ENCODE results near the gene ULBP2.

ULBP2 gene

DNA sequence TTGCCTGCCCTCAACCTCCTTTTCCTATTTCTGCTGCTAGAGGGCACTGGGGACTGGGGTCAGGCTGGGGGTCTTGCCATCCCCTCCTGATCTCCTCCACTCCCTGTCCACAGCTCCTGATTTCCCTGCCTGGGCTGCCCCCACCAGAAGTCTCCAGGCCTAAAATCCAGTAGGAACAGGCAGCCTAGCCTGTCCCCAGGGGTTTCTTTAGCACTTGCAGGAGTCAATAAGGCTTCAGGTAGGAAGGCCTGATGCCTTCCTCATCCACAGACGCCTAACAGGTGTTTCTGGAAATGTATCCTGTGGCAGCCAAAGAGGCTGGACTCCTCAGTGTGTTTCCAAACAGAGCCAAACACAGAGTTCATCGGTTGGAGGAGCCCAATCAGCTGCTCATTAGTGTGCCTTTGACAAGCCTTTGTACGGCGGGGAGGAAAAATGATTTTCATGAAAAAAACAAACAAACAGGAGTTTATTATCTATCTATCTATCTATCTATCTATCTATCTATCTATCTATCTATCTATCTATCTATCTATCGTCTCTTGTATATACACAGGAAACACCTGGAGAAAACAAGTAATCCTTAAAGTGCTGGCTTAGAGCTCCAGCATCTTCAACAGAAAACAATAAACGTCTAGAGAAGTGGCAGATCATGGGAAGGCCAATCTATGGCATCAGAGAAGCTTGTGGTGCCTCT, 40.2 kb upstream of the ULBP2 start:
- Histone ChIP-seq H3K36me3 (no peaks in the 10 kb centered on the region), H3K9me3 (no peaks in the 10 kb centered on the region), H3K27me3 (peaks cover 7% of the 10 kb centered on the region), H3K27ac (no peak overlapping the region), H3K4me1 (ENCODE audit: control insufficient read depth in 1 of 2, insufficient read depth in 1 of 2, low read depth in 1 of 2, low read length in 1 of 2) (no peaks in the 10 kb centered on the region), H3K4me3 (ENCODE audit: low read depth in 1 of 2, low read length in 1 of 2) (no peak overlapping the region)
- TF ChIP-seq, protein P1, sequence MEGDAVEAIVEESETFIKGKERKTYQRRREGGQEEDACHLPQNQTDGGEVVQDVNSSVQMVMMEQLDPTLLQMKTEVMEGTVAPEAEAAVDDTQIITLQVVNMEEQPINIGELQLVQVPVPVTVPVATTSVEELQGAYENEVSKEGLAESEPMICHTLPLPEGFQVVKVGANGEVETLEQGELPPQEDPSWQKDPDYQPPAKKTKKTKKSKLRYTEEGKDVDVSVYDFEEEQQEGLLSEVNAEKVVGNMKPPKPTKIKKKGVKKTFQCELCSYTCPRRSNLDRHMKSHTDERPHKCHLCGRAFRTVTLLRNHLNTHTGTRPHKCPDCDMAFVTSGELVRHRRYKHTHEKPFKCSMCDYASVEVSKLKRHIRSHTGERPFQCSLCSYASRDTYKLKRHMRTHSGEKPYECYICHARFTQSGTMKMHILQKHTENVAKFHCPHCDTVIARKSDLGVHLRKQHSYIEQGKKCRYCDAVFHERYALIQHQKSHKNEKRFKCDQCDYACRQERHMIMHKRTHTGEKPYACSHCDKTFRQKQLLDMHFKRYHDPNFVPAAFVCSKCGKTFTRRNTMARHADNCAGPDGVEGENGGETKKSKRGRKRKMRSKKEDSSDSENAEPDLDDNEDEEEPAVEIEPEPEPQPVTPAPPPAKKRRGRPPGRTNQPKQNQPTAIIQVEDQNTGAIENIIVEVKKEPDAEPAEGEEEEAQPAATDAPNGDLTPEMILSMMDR (IDR thresholded peaks at IDR 0.05), result no peak

DNA sequence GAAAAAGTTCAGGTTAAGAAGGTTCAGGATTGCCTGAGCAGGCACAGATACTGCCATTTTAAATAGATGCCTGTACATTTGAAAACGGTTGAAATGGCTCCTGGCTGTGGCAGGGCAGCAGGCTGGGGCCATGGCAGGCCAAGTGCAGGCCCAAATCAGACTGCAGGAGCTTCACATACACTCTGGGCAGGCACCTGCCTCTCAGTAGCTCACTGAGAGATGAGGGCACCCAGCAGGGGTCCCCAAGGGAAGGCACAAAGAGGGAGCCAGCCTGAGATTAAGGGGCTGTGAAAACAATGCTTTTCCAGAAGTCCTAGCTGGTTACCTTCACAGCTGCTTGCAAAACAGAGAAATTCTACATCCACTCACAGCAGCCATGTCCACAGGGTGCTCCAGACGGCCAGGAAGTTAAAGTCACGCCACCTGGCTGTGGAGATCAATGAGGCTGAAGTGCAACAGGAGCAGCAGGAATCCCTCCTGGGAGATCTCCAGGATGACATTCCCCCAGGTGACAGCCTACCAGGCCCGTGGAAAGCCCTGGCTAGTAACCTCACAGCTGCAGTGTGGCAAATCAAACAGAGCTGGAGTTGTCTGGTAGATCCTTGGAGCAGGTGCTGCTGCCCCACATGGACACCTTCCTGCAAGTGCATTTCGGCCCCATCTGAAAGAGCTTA, 37.7 kb upstream of the ULBP2 start:
- TF ChIP-seq, protein P1 (IDR thresholded peaks at IDR 0.05), result no peak
- H3K27ac ChIP-seq, result no peak overlapping the region
- no peaks in the 10 kb centered on the region for H3K9me3 ChIP-seq
- peaks cover 7% of the 10 kb centered on the region for H3K27me3 ChIP-seq
- H3K4me1 ChIP-seq (ENCODE audit: control insufficient read depth in 1 of 2, insufficient read depth in 1 of 2, low read depth in 1 of 2, low read length in 1 of 2), result no peaks in the 10 kb centered on the region
- no peaks in the 10 kb centered on the region for H3K36me3 ChIP-seq
- no peak overlapping the region for H3K4me3 ChIP-seq (ENCODE audit: low read depth in 1 of 2, low read length in 1 of 2)

DNA sequence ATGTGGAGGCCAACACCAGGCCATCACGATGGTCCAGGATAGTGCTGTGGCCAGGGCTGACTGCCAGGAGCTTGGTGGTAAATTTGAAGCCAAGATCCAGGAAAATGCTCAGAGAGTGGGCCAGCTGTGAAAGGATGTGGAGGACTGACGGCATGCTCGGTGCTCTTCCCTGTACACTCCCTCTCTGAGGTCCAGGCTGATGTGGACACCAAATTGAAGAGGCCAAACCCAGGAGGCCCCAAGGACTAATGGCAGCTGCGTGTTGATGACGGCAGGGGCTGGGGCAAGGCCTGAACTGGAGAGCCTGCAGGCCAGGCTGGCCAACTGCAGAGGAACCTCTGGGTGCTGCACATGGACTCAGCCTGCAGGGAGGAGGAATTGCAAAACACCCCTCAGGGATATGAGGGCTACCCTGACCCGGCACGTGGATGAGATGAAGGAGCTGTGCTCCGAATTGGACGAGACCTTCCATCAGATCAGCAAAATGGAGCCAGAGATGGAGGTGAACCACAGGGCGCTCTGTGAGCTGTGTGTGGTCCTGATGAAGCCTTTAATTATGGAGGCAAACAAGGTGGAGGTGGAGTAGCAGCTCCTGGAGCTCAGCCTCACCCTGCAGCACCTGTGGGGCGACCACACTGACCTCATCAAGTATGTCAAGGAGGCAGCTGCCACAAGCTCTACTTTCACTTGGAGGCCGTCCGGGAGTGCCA, 37.0 kb upstream of the ULBP2 start:
- no peak overlapping the region for H3K4me3 ChIP-seq (ENCODE audit: low read depth in 1 of 2, low read length in 1 of 2)
- no peaks in the 10 kb centered on the region for H3K36me3 ChIP-seq
- TF ChIP-seq, protein P1 (IDR thresholded peaks at IDR 0.05), result no peak
- no peaks in the 10 kb centered on the region for H3K9me3 ChIP-seq
- peaks cover 7% of the 10 kb centered on the region for H3K27me3 ChIP-seq
- no peaks in the 10 kb centered on the region for H3K4me1 ChIP-seq (ENCODE audit: control insufficient read depth in 1 of 2, insufficient read depth in 1 of 2, low read depth in 1 of 2, low read length in 1 of 2)
- no peak overlapping the region for H3K27ac ChIP-seq

DNA sequence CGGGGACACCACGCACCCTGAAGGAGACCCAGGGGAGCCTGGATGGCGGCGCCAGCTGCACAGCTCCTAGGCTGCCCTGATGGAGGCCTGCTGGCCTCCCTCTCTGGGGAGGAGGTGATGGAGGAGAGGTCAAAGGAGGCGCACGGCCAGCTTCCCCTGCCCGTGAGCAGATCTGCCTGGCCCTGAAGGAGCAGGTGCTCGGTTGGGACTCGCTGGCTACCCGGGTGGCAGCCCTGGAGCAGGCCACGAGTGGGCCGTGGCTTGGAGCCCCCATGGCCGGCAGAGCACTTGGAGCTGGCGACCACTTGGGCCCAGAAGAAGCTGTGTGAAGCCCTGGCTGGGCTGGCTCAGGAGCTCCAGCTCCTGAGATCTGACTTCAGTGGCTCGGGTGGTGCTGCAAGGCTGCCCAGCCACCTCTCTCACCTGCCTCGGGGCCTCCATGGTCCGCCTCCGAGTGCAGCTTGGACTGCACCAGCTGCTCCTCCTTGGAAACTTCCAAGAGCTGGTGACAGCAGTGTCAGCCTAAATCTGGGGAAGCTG, 36.4 kb upstream of the ULBP2 start:
- Histone ChIP-seq H3K27ac (no peak overlapping the region), H3K9me3 (no peaks in the 10 kb centered on the region), H3K4me1 (ENCODE audit: control insufficient read depth in 1 of 2, insufficient read depth in 1 of 2, low read depth in 1 of 2, low read length in 1 of 2) (no peaks in the 10 kb centered on the region), H3K4me3 (ENCODE audit: low read depth in 1 of 2, low read length in 1 of 2) (no peak overlapping the region), H3K27me3 (peaks cover 11% of the 10 kb centered on the region), H3K36me3 (no peaks in the 10 kb centered on the region)
- TF ChIP-seq, protein P1 (IDR thresholded peaks at IDR 0.05), result no peak

DNA sequence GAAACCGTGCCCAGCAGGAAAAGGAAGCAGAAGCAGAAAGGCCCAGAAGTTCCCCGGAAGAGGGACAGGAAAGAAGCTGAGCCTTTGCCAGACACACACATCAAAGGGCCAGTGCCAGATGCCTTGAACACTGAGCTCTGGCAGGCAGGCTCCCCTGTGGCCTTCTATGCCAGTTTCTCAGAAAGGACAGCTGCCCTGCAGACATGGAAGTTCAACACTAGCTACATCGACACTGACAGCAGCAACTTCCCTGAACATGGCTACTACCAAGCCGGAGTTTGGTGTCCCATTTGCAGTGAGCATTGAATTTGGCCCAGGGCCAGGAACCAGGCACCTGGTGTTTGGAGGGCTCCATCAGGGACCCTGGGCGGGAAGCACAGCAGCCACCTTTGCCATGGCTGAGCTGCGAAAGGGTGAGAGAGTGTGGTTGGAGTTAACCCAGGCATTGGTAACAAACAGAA, 35.9 kb upstream of the ULBP2 start:
- TF ChIP-seq, protein P1 (IDR thresholded peaks at IDR 0.05), result no peak

More for the DNA sequence above, 35.9 kb upstream of the ULBP2 start:
- no peaks in the 10 kb centered on the region for H3K4me1 ChIP-seq (ENCODE audit: control insufficient read depth in 1 of 2, insufficient read depth in 1 of 2, low read depth in 1 of 2, low read length in 1 of 2)
- no peak overlapping the region for H3K27ac ChIP-seq
- H3K27me3 ChIP-seq, result peaks cover 11% of the 10 kb centered on the region
- H3K9me3 ChIP-seq, result no peaks in the 10 kb centered on the region
- no peak overlapping the region for H3K4me3 ChIP-seq (ENCODE audit: low read depth in 1 of 2, low read length in 1 of 2)
- no peaks in the 10 kb centered on the region for H3K36me3 ChIP-seq

Measured in neutrophil (primary cell).